Hepatocyte (in vitro differentiated cells): ENCODE results near the gene JAM3. TPM values are rescaled to one million over a fixed set of nuclear protein-coding genes. Genes with fewer than 3 reads are reported as not detected.

Source experiments
- DNase-seq: peaks from one replicate; pipeline ENCODE4 v3.0.0-alpha.2; 2016; ENCODE audit warnings: low spot score
- H2AFZ ChIP-seq: fragments of 200-600 bp; sonication (generic); 2 replicates; pipeline ENCODE4 v1.6.0; 2016; ENCODE audit warnings: antibody characterized with exemption, mild to moderate bottlenecking
- H3K27ac ChIP-seq: fragments of 200-600 bp; sonication (generic); 2 replicates; pipeline ENCODE4 v1.5.1; 2016; ENCODE audit warnings: mild to moderate bottlenecking
- H3K27me3 ChIP-seq: fragments of 200-600 bp; sonication (generic); 2 replicates; pipeline ENCODE4 v1.6.1; 2016
- H3K36me3 ChIP-seq: fragments of 200-600 bp; sonication (generic); replicated peaks from 2 replicates; pipeline ENCODE4 v1.5.1; 2016; ENCODE audit warnings: low read depth; ENCODE audit not compliant: insufficient read depth
- H3K4me1 ChIP-seq: fragments of 200-600 bp; sonication (generic); 2 replicates; pipeline ENCODE4 v1.5.1; 2016; ENCODE audit warnings: mild to moderate bottlenecking, moderate library complexity; ENCODE audit not compliant: insufficient read depth
- H3K4me2 ChIP-seq: fragments of 200-600 bp; sonication (generic); 2 replicates; pipeline ENCODE4 v1.6.0; 2016
- H3K4me3 ChIP-seq: fragments of 200-600 bp; sonication (generic); 2 replicates; pipeline ENCODE4 v1.5.1; 2016; ENCODE audit warnings: mild to moderate bottlenecking
- H3K79me2 ChIP-seq: fragments of 200-600 bp; sonication (generic); 2 replicates; pipeline ENCODE4 v1.6.0; 2017; ENCODE audit warnings: mild to moderate bottlenecking
- H3K9me2 ChIP-seq: fragments of 200-600 bp; sonication (generic); replicated peaks from 2 replicates; pipeline ENCODE4 v1.6.0; 2017; ENCODE audit warnings: mild to moderate bottlenecking; ENCODE audit not compliant: insufficient read depth
- H3K9me3 ChIP-seq: fragments of 200-600 bp; sonication (generic); 2 replicates; pipeline ENCODE4 v1.5.1; 2016; ENCODE audit warnings: low read depth, mild to moderate bottlenecking
- H4K20me1 ChIP-seq: fragments of 200-600 bp; sonication (generic); 2 replicates; pipeline ENCODE4 v1.6.0; 2016; ENCODE audit warnings: mild to moderate bottlenecking; ENCODE audit not compliant: insufficient read depth, poor library complexity, severe bottlenecking
- CTCF ChIP-seq: fragments of 200-600 bp; sonication (generic); IDR thresholded peaks from 2 replicates; pipeline ENCODE4 v1.5.1; 2016; ENCODE audit warnings: antibody characterized with exemption, mild to moderate bottlenecking; ENCODE audit not compliant: poor library complexity
- EZH2 ChIP-seq: fragments of 200-600 bp; sonication (generic); IDR thresholded peaks from 2 replicates; pipeline ENCODE4 v1.6.1; 2016; ENCODE audit warnings: antibody characterized with exemption, mild to moderate bottlenecking, borderline replicate concordance
- EZH2phosphoT487 ChIP-seq: fragments of 200-600 bp; sonication (generic); IDR thresholded peaks from one replicate; pipeline ENCODE4 v1.6.1; 2018; ENCODE audit warnings: antibody characterized with exemption, mild to moderate bottlenecking, low read depth, moderate library complexity; ENCODE audit not compliant: unreplicated experiment, severe bottlenecking
- WGBS: methylation state at CpG from one replicate; pipeline ENCODE4 v1.1.6; 2016; ENCODE audit warnings: low lambda C conversion rate; ENCODE audit errors: missing lambda C conversion rate; 5-methylcytosine and 5-hydroxymethylcytosine counted together
- polyA plus RNA-seq: library from polyadenylated mRNA; unstranded; fragments of >200 nt; fragmentation: Nextera tagmentation; extraction: Ambion mirVana; gene quantifications from 2 replicates; pipeline ENCODE4 v1.2.1, GENCODE V29; 2016
- total RNA-seq: library from RNA; depleted of rRNA; stranded (reverse); fragments of >200 nt; gene quantifications from 2 replicates; pipeline ENCODE4 v1.2.3, GENCODE V29; 2014

Gene JAM3
- total and polyA plus RNA-seq, 2 experiments from 2014 or later = 20.3 to 23.6 TPM

GRCh38 chr11:134050541-134051383 is 18.1 kb upstream of the JAM3 start:
- DNase-seq = peak; percentile 87

GRCh38 chr11:134052395-134052987 is 16.4 kb upstream of the JAM3 start:
- H3K4me3 ChIP-seq = no peak overlapping the region
- no peaks in the 10 kb centered on the region for H3K4me1 ChIP-seq
- no peaks in the 10 kb centered on the region for H3K9me2 ChIP-seq
- no peak for DNase-seq
- TF ChIP-seq EZH2phosphoT487 = no peak
- WGBS = 71% methylated on average over 12 of the region's 12 CpGs
- H3K36me3 ChIP-seq = no peaks in the 10 kb centered on the region
- no peaks in the 10 kb centered on the region for H3K9me3 ChIP-seq
- no peak overlapping the region for H3K27ac ChIP-seq
- no peaks in the 10 kb centered on the region for H3K79me2 ChIP-seq
- no peak overlapping the region for H2AFZ ChIP-seq
- no peaks in the 10 kb centered on the region for H4K20me1 ChIP-seq
- peaks cover 6% of the 10 kb centered on the region for H3K27me3 ChIP-seq
- H3K4me2 ChIP-seq = no peak overlapping the region

More at GRCh38 chr11:134050541-134051383, 18.1 kb upstream of the JAM3 start:
- Histone ChIP-seq H3K4me3 (no peak overlapping the region), H2AFZ (peak overlapping the region; percentile 34), H4K20me1 (no peaks in the 10 kb centered on the region), H3K4me1 (no peaks in the 10 kb centered on the region), H3K36me3 (no peaks in the 10 kb centered on the region), H3K27ac (no peak overlapping the region), H3K27me3 (peaks cover 6% of the 10 kb centered on the region), H3K9me2 (no peaks in the 10 kb centered on the region), H3K9me3 (no peaks in the 10 kb centered on the region), H3K79me2 (no peaks in the 10 kb centered on the region), H3K4me2 (peak overlapping the region; percentile 75)
- WGBS = 51% methylated on average over 34 of the region's 43 CpGs
- TF ChIP-seq EZH2 = no peak
- no peak for TF ChIP-seq EZH2phosphoT487
- peak; percentile 98 for TF ChIP-seq CTCF

- Histone ChIP-seq H3K9me3 (no peaks in the 10 kb centered on the region), H2AFZ (no peak overlapping the region), H3K9me2 (no peaks in the 10 kb centered on the region), H3K4me2 (no peak overlapping the region), H3K27me3 (peaks cover 6% of the 10 kb centered on the region), H4K20me1 (no peaks in the 10 kb centered on the region), H3K36me3 (no peaks in the 10 kb centered on the region), H3K27ac (no peak overlapping the region), H3K4me1 (no peaks in the 10 kb centered on the region), H3K79me2 (no peaks in the 10 kb centered on the region), H3K4me3 (no peak overlapping the region)
- DNase-seq = no peak
- TF ChIP-seq EZH2 (no peak), CTCF (no peak), EZH2phosphoT487 (no peak)
- 64% methylated on average over 21 of the region's 26 CpGs for WGBS
Observed at GRCh38 chr11:134052988-134053945, 15.6 kb upstream of the JAM3 start.
